ENCODE results near the gene TTC12.

GRCh38 chr11:113376156-113376555 is 61.8 kb downstream of the TTC12 start:
- TF ChIP-seq, protein P1, sequence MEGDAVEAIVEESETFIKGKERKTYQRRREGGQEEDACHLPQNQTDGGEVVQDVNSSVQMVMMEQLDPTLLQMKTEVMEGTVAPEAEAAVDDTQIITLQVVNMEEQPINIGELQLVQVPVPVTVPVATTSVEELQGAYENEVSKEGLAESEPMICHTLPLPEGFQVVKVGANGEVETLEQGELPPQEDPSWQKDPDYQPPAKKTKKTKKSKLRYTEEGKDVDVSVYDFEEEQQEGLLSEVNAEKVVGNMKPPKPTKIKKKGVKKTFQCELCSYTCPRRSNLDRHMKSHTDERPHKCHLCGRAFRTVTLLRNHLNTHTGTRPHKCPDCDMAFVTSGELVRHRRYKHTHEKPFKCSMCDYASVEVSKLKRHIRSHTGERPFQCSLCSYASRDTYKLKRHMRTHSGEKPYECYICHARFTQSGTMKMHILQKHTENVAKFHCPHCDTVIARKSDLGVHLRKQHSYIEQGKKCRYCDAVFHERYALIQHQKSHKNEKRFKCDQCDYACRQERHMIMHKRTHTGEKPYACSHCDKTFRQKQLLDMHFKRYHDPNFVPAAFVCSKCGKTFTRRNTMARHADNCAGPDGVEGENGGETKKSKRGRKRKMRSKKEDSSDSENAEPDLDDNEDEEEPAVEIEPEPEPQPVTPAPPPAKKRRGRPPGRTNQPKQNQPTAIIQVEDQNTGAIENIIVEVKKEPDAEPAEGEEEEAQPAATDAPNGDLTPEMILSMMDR (IDR thresholded peaks at IDR 0.05; ENCODE audit: low read depth, low read length) = no peak
- TF ChIP-seq POLR2A (IDR thresholded peaks at IDR 0.05; ENCODE audit: extremely low read depth, insufficient read length) = no peak
- TF ChIP-seq MYC (IDR thresholded peaks at IDR 0.05; ENCODE audit: low read depth, low read length) = no peak
- TF ChIP-seq, protein P2, sequence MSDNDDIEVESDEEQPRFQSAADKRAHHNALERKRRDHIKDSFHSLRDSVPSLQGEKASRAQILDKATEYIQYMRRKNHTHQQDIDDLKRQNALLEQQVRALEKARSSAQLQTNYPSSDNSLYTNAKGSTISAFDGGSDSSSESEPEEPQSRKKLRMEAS (IDR thresholded peaks at IDR 0.05; ENCODE audit: low read depth, low read length) = no peak
